ENCODE data around the gene FXYD4. TPM values are rescaled to one million over a fixed set of nuclear protein-coding genes. Genes with fewer than 3 reads are reported as not detected.

FXYD4 gene
- total and polyA plus RNA-seq, 2 experiments from 2014 or later = not detected

DNA sequence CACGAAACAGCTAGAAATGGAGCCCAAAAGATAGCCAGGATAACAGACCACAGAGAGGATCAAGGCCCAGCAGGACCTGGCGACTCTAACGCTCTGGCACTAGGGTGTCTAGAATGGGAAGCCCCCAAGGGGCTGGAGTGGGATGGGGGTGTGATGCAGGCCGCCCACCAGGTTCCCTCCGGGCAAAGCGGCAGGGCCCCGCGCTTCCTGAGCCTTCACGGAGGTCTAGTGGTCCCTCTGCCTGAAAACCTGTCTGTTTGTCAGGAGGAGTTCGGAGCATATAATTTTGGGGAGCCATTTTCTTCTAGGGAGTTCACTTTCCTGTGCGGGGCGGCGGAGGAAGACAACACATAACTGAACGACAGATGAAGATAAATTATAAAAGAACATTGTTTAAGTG is 48.2 kb upstream of the FXYD4 start (continued):
- TF ChIP-seq, protein P1, sequence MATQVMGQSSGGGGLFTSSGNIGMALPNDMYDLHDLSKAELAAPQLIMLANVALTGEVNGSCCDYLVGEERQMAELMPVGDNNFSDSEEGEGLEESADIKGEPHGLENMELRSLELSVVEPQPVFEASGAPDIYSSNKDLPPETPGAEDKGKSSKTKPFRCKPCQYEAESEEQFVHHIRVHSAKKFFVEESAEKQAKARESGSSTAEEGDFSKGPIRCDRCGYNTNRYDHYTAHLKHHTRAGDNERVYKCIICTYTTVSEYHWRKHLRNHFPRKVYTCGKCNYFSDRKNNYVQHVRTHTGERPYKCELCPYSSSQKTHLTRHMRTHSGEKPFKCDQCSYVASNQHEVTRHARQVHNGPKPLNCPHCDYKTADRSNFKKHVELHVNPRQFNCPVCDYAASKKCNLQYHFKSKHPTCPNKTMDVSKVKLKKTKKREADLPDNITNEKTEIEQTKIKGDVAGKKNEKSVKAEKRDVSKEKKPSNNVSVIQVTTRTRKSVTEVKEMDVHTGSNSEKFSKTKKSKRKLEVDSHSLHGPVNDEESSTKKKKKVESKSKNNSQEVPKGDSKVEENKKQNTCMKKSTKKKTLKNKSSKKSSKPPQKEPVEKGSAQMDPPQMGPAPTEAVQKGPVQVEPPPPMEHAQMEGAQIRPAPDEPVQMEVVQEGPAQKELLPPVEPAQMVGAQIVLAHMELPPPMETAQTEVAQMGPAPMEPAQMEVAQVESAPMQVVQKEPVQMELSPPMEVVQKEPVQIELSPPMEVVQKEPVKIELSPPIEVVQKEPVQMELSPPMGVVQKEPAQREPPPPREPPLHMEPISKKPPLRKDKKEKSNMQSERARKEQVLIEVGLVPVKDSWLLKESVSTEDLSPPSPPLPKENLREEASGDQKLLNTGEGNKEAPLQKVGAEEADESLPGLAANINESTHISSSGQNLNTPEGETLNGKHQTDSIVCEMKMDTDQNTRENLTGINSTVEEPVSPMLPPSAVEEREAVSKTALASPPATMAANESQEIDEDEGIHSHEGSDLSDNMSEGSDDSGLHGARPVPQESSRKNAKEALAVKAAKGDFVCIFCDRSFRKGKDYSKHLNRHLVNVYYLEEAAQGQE (IDR thresholded peaks at IDR 0.05; ENCODE audit: unreplicated experiment) = no peak
- TF ChIP-seq JUNB (IDR thresholded peaks at IDR 0.05; ENCODE audit: unreplicated experiment) (no peak), POLR2AphosphoS5 (IDR thresholded peaks at IDR 0.05; ENCODE audit: low read depth) (no peak), ZNF114 (CRISPR knock-in tag; IDR thresholded peaks at IDR 0.05) (no peak)

DNA sequence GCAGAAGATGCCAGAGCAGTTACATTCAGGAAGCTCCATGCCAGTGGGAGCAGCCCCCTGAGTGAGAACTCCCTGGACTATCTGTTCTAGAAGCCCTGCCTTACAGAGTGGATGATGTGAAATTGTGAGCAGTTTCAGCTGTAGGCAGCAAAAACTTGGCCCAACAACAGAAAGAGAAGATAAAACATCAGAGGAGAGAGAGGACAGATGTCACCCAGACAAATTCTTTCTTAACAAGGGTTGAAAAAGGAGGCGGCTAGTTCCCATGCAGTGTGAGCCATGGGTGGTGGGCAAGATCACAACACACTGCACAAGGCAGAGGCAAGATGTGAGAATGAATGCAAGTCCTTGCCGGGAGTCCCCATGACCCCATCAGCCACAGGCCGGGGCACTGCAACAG is 46.6 kb upstream of the FXYD4 start:
- Histone ChIP-seq H3K79me2 (replicated peaks; ENCODE audit: insufficient read depth) (no peaks in the 10 kb centered on the region), H3K4me1 (ENCODE audit: insufficient read depth) (peaks cover 15% of the 10 kb centered on the region; the same call in 1 of the 2 replicates), H3K4me2 (no peak overlapping the region), H3K27ac (ENCODE audit: low read depth) (no peak overlapping the region), H4K20me1 (replicated peaks; ENCODE audit: insufficient read depth) (no peaks in the 10 kb centered on the region), H3K27me3 (ENCODE audit: insufficient read depth) (no peaks in the 10 kb centered on the region), H3F3A (replicated peaks; ENCODE audit: low read depth) (0 out of 2 replicates have a peak, but pooled peaks cover 3% of the 10 kb centered on the region), H3K36me3 (ENCODE audit: insufficient read depth) (no peaks in the 10 kb centered on the region), H2AFZ (no peak overlapping the region), H3K4me3 (no peak overlapping the region), H3K9me2 (ENCODE audit: insufficient read depth) (no peaks in the 10 kb centered on the region)
- ATAC-seq (no peak), DNase-seq (ENCODE audit: low spot score) (no peak)
- Mint-ChIP-seq H3K4me1 (peaks cover 14% of the 10 kb centered on the region), H3K9me3 (peaks cover 6% of the 10 kb centered on the region; the same call in 1 of the 3 replicates), H3K27ac (no peak overlapping the region), H3K27me3 (ENCODE audit: insufficient read depth, low read depth, poor library complexity) (peaks cover 2% of the 10 kb centered on the region), H3K4me3 (no peak overlapping the region), H3K36me3 (ENCODE audit: low read depth) (peaks cover 3% of the 10 kb centered on the region; the same call in 1 of the 3 replicates)
- TF ChIP-seq, protein P1 (IDR thresholded peaks at IDR 0.05; ENCODE audit: unreplicated experiment) = no peak
- TF ChIP-seq, protein P2, sequence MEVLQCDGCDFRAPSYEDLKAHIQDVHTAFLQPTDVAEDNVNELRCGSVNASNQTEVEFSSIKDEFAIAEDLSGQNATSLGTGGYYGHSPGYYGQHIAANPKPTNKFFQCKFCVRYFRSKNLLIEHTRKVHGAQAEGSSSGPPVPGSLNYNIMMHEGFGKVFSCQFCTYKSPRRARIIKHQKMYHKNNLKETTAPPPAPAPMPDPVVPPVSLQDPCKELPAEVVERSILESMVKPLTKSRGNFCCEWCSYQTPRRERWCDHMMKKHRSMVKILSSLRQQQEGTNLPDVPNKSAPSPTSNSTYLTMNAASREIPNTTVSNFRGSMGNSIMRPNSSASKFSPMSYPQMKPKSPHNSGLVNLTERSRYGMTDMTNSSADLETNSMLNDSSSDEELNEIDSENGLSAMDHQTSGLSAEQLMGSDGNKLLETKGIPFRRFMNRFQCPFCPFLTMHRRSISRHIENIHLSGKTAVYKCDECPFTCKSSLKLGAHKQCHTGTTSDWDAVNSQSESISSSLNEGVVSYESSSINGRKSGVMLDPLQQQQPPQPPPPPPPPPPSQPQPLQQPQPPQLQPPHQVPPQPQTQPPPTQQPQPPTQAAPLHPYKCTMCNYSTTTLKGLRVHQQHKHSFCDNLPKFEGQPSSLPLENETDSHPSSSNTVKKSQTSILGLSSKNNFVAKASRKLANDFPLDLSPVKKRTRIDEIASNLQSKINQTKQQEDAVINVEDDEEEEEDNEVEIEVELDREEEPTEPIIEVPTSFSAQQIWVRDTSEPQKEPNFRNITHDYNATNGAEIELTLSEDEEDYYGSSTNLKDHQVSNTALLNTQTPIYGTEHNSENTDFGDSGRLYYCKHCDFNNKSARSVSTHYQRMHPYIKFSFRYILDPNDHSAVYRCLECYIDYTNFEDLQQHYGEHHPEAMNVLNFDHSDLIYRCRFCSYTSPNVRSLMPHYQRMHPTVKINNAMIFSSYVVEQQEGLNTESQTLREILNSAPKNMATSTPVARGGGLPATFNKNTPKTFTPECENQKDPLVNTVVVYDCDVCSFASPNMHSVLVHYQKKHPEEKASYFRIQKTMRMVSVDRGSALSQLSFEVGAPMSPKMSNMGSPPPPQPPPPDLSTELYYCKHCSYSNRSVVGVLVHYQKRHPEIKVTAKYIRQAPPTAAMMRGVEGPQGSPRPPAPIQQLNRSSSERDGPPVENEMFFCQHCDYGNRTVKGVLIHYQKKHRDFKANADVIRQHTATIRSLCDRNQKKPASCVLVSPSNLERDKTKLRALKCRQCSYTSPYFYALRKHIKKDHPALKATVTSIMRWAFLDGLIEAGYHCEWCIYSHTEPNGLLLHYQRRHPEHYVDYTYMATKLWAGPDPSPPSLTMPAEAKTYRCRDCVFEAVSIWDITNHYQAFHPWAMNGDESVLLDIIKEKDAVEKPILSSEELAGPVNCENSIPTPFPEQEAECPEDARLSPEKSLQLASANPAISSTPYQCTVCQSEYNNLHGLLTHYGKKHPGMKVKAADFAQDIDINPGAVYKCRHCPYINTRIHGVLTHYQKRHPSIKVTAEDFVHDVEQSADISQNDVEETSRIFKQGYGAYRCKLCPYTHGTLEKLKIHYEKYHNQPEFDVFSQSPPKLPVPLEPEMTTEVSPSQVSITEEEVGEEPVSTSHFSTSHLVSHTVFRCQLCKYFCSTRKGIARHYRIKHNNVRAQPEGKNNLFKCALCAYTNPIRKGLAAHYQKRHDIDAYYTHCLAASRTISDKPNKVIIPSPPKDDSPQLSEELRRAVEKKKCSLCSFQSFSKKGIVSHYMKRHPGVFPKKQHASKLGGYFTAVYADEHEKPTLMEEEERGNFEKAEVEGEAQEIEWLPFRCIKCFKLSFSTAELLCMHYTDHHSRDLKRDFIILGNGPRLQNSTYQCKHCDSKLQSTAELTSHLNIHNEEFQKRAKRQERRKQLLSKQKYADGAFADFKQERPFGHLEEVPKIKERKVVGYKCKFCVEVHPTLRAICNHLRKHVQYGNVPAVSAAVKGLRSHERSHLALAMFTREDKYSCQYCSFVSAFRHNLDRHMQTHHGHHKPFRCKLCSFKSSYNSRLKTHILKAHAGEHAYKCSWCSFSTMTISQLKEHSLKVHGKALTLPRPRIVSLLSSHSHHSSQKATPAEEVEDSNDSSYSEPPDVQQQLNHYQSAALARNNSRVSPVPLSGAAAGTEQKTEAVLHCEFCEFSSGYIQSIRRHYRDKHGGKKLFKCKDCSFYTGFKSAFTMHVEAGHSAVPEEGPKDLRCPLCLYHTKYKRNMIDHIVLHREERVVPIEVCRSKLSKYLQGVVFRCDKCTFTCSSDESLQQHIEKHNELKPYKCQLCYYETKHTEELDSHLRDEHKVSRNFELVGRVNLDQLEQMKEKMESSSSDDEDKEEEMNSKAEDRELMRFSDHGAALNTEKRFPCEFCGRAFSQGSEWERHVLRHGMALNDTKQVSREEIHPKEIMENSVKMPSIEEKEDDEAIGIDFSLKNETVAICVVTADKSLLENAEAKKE (CRISPR knock-in tag; IDR thresholded peaks at IDR 0.05) = no peak
- TF ChIP-seq NANOG (IDR thresholded peaks at IDR 0.05; ENCODE audit: borderline replicate concordance) (no peak), POLR2AphosphoS5 (IDR thresholded peaks at IDR 0.05; ENCODE audit: low read depth) (no peak), ZNF331 (CRISPR knock-in tag; IDR thresholded peaks at IDR 0.05; ENCODE audit: low read depth) (no peak), ZNF114 (CRISPR knock-in tag; IDR thresholded peaks at IDR 0.05) (no peak), EZH2phosphoT487 (IDR thresholded peaks at IDR 0.05; ENCODE audit: unreplicated experiment) (no peak), JUNB (IDR thresholded peaks at IDR 0.05; ENCODE audit: unreplicated experiment) (no peak), STAT1 (IDR thresholded peaks at IDR 0.05; ENCODE audit: unreplicated experiment) (no peak)
- TF ChIP-seq, protein P3, sequence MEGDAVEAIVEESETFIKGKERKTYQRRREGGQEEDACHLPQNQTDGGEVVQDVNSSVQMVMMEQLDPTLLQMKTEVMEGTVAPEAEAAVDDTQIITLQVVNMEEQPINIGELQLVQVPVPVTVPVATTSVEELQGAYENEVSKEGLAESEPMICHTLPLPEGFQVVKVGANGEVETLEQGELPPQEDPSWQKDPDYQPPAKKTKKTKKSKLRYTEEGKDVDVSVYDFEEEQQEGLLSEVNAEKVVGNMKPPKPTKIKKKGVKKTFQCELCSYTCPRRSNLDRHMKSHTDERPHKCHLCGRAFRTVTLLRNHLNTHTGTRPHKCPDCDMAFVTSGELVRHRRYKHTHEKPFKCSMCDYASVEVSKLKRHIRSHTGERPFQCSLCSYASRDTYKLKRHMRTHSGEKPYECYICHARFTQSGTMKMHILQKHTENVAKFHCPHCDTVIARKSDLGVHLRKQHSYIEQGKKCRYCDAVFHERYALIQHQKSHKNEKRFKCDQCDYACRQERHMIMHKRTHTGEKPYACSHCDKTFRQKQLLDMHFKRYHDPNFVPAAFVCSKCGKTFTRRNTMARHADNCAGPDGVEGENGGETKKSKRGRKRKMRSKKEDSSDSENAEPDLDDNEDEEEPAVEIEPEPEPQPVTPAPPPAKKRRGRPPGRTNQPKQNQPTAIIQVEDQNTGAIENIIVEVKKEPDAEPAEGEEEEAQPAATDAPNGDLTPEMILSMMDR (conservative IDR thresholded peaks at IDR 0.05; ENCODE audit: low read depth in 2 of 2) = no peak
